Activated CD4-positive, alpha-beta T cell treated with anti-CD3 and anti-CD28 coated beads, Interleukin-2, amount 50 U/mL, for 4 hours (primary cell): ENCODE measurements around the gene SKOR2.
"Not testable (repeated sequence)": the region's sequence is repeated elsewhere in the genome, so short reads cannot be mapped to it uniquely, and the experiment has no call there.

Experiments
- DNase-seq, 2 experiments: peaks; one replicate each; pipeline ENCODE4 v3.0.0-alpha.2; 2020

The SKOR2 gene

DNA sequence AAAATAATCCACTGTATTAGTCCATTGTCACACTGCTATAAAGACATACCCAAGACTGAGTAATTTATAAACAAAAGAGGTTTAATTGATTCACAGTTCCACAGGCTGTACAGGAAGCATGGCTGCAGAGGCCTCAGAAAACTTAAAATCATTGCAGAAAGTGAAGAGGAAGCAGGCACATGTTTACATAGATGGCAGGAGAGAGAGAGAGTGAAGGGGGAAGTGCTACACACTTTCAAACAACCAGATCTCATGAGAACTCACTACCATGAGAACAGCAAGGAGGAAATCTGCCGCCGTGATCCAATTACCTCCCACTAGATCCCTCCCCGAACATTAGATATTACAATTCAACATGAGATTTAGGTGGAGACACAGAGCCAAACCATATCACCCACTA lies 55.5 kb downstream of the SKOR2 start:
- not testable (repeated sequence) for DNase-seq

DNA sequence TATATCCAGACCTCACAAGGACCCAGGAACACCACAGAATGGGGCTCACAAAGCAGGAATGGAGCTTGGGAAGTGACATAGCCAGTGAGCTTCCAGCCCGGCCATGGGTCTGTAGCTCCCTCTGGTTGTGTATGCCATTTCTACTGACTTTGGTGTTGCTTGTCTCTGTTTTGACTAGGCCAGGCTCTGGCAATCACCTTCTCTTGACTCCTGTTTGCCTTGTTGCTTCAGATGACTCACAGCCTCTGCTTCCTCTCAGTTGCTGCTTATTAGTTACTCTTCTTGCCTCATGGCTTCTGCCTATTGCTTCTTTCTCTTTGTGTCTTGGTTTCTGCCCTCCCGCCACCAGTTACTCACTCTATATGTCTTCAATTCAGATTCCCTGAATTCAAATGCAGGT lies 59.5 kb downstream of the SKOR2 start:
- no peak for DNase-seq

DNA sequence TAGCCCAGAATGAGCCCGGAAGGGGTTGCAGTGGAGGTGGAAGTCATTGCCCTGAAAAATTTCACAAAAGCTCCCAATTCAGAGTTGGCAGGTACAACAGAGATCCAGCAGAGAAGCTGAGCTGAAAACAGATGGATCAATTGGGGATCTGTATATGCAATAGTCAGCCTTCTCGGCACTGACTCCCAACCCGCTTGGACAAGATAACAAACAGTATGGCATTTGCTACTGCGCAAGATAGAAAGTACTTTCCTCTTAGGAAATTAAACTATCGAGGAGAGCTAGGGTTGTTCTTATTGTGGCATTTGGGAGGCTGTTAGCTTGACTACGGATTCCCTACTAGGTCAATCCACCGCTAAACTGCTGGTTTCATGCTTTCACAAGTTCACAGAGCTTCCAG lies 63.7 kb downstream of the SKOR2 start:
- no peak for DNase-seq

DNA sequence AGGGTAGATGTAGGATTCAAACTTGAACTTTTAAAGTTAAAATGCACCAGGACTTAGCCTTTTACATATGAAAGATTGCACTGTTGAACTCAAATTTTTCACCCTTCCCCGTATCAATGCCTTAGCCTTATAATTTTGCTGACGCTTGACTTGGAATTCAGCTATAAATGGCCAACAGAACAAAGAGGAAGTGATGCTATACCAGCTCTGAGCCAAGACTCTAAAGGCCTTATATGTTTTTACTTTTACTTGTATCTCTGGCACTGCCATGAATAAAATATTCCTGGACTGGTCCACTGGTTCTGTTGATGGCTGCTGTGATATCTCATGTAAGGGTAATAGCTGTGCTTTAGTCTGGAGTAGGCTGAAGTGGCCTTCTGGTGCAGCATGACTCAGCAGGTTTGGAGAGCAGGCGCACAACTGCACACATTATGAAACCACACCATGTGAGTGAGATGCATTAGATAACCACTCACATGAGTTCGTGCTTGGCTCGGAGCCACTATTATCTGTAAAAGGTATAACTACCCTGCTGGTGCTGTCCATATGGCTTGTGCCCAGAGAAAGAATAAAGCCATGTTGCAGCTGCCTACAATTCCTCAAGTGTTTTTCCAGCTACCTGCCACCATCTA lies 66.9 kb downstream of the SKOR2 start:
- DNase-seq = no peak

DNA sequence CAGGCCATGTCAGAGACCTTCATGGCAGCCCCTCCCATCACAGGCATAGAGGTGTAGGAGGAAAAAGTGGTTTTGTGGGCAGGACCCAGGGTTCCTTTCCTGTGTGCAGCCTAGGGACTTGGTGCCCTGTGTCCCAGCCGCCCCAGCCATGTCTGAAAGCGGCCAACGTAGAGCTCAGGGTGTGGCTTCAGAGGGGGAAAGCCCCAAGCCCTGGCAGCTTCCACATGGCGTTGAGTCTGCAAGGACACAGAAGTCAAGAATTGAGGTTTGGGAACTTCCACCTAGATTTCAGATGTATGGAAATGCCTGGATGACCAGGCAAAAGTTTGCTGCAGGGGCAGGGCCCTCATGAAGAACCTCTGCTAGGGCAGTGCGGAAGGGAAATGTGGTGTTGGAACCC lies 69.3 kb downstream of the SKOR2 start:
- not testable (repeated sequence) for DNase-seq

DNA sequence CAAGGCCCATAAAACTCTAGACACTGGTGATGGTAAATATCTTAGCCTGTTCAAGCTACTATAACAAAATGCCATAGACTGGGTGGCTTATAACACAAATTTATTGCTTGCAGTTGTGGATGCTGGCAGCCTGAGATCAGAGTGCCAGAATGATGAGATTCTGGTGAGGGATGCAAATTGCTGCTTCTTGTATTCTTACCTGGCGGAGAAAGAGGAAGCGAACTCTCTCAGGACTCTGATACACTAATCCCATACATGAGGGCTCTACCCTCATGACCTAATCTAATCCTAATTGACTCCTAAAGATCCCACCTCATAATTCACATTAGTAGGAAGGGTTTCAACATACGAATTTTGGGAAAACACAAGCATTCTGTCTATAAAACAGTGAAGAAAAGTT lies 70.7 kb downstream of the SKOR2 start:
- no peak for DNase-seq

DNA sequence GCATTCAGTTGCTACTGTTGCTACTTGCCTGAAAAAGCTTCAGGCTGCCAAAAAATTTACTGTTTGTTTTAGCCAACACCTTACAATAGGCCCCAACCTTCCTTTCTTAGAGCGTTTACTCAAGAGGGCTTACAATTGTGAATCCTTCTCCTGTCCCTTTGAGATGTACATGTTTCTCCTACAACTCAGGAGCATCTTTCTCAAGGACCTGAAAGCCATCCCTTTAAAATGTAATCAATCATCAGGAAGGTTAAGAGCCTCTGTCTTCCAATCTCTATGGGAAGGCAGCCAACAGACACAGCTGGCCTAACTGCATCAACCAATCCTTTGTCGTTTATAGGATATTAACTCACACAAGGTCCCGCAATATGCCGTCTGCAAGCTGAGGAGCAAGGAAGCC lies 71.9 kb downstream of the SKOR2 start:
- DNase-seq = no peak

DNA sequence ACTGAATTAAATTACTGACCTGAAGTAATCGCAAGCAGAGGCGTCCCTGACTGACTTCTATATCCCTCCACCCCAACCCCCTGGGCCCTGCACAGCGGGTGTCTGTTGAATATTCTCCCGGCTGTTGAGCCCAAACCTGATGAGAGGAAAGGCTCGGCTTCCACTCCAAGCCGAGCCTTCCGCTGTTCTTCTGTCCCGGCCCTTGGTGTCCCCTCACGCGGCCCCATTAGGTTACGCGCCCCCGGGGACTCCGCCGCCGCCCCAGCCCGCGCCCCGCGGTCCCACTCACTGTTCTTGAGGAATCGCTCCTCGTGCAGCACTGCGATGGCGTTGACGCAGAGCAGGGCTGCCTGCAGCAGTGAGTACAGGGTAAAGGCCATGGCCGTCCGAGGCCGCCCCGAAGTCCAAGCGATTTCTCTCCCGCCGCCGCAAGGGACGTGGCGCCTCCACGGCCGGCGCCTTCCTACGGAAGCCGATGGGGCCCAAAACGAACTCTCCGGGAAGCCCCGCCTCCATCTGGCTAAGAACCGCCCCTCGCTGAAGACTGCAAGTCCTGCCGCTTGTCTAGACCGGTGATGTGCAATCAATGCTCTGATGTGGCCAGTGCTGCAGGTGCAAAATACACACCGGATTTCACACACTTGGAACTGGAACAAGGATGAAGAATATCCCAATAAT lies 75.4 kb downstream of the SKOR2 start, which contains the start of gene IER3IP1:
IER3IP1 (minus strand) TSS at position 467 of the 678 bp plus-strand sequence; CDS start at position 380, 87 bp downstream.
- peak; percentile 82 to 86 for DNase-seq

DNA sequence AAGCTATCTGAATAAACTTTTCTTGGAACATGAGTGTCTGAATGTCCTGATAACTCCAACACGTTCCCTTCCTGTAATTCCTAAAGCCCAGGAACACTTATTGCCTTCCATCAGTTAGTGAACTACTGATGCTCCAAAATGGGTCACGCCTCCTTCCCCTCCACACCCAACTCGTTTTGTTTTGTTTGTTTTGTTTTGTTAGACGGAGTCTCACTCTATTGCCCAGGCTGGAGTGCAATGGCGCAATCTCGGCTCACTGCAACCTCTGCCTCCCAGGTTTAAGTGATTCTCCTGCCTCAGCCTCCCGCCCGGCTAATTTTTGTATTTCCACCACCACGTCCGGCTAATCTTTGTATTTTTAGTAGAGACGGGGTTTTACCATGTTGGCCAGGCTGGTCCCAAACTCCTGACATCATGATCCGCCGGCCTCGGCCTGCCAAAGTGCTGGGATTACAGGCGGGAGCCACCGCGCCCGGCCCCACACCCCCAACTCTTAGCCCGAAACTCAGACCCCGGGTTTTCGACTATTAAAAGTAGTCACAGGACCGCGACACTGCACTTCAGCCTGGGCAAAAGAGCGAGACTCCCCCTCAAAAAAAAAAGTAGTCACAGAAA lies 76.1 kb downstream of the SKOR2 start:
- DNase-seq = no peak

DNA sequence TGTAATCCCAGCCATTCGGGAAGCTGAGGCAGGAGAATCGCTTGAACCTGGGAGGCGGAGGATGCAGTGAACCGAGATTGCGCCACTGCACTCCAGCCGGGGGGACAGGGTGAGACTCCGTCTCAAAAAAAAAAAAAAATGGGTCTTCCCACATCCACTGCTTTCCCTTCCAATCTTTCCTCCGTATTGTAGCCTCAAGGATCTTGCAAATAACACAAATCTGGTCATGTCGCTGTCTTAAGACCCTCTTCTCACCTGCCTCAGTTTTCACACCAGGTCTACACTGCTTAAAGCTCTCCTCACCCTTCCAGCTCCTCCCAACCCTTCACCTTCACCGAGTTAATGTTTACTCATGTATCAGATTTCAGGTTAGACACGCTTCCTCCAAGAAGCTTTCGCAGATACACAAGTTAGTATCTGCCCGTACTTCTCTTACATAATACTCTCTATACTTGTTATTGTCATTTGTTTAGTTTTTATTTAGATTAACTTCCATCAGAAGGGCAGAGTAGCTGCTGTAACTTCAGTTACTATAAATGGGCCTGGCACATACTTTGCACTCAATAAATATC lies 76.8 kb downstream of the SKOR2 start:
- DNase-seq = no peak

DNA sequence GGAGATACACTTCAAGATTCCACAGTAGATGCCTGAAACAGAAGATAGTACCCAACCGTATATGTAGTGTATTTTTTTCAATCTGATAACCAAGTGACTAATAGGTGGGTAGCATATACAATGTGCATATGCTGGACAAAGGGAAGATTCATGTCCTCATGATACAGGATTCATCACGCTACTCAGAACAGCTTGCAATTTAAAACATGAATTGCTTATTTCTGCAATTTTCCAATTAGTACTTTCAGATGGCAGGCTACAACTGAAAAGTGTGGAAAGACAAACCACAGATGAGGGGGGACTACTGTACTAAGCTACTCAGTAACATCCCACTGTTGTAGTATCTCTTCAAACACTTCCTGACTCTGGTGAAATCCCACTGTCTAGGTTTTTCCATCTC lies 79.0 kb downstream of the SKOR2 start:
- DNase-seq = no peak

DNA sequence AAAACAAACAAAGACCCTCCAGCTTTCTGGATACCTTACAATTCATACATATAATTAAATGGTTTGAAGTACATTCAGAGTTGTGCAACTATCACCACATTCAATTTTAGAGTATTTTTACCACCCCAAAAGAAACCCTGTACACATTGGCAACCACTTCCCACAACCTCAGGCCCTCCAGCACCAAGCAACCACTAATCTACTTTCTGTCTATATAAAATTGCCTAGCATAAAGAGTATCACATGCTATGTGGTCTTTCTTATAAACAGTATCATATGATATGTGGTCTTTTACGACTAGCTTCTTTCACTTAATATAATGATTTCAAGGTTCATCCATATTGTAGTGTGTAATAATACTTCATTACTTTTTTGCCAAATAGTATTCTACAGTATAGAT lies 82.5 kb downstream of the SKOR2 start:
- no peak for DNase-seq

DNA sequence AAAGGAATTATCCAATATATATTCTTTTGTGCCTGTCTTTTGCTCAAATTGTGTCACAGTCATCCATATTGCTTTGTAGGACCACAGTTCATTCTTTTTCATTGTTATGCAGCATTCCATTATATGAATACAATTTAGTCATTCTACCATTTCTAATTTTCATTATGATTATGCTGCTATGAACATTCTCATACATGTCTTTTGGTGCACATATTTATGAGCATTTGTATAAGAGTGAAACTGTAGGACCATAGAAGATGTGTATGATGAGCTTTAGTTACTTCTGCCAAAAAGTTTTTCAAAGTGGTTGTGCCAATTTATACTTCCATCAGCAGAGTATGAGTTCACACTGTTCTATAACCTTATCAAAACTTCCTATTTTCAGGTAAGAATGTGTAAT lies 83.0 kb downstream of the SKOR2 start:
- DNase-seq = no peak

DNA sequence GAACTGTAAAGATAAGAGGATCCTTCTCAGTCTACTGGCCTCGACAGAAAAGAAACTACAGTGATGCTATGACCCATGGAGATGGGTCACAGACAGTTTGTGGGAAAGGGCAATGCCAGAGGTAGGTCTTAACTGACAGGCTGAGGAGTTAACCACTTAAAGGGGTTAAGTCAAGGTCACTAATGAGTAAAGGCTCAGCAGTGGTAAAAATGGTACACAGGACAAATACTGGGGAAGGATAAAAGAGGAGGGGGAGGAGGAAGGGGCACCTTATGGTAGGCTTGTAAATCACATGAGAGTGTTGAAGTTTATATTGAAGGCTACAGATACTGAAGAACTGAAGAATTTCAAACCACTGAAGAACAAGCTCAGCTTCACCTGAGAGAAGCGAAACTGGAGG lies 85.2 kb downstream of the SKOR2 start:
- DNase-seq = no peak

DNA sequence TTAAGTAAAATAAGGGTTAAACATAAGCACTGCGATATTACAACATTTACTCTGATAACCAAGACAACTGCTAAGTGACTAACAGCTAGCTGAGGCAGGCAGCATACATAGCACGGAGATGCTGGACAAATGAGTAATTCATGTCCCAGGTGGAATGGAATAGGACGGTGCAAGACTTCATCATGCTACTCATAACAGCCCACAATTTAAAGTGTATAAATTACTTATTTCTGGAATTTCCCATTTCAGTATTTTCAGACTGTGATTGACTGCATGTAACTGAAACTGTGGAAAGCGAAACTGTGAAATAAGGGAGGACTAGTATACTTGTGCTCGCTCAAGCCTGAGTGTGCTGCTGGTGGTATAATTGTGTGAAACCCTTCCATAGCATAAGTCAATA lies 88.2 kb downstream of the SKOR2 start:
- DNase-seq = no peak

DNA sequence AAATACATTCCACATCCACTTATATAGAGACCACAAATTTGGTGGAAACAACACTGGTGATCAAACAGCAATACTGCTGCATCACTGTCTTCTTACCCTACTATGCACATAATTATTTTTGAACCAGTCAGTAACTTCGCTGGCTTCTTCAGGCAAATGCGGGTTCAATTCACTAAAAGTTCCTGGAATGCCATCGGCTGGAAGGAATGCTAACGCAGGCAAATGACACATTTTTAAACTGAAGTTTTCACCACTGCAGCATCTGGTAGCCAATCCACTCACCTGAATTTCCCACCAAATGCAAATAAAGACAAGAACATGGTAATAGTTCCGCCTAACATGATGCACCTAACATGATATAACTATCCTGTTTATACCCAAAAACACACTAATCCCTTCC lies 91.2 kb downstream of the SKOR2 start:
- DNase-seq = no peak

DNA sequence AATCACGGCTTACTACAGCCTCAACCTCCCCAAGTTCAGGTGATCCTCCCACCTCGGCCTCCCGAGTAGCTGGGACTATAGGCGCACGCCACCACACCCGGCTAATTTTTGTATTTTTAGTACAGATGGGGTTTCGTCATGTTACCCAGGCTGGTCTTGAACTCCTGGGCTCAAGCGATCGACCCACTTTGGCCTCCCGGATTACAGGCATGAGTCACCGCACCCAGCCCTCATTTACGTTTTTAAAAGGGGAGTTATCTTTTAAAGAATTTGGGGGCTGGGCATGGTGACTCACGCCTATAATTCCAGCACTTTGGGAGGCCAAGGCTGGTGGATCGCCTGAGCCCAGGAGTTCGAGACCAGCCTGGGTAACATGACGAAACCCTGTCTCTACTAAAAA lies 93.1 kb downstream of the SKOR2 start:
- not testable (repeated sequence) for DNase-seq
